Spleen (tissue), 7 donors: ENCODE results near the gene PIM2.

Experiments
- POLR2A ChIP-seq, 3 donors: fragments of 450-650 bp; IDR thresholded peaks; one replicate each; pipeline ENCODE4 v1.5.1; 2017; ENCODE audit warnings: antibody characterized with exemption in 3 of 3, mild to moderate bottlenecking in 1 of 3
- POLR2AphosphoS5 ChIP-seq, 3 donors: sonication (generic); formaldehyde crosslinking; IDR thresholded peaks; one replicate each; pipeline ENCODE4 v1.5.1; 2017; ENCODE audit warnings: antibody characterized with exemption in 3 of 3
- TF ChIP-seq, protein P1 (sequence below), 11 experiments: fragments of 200-600 bp in 7 of 11; fragments of 450-650 bp in 4 of 11; sonication (generic) in 4 of 11; IDR thresholded peaks in 8 of 11; conservative IDR thresholded peaks in 3 of 11; 1 replicate in 7 of 11; 2 replicates in 4 of 11; pipeline versions ENCODE4 v1.4.0 to v1.8.0; 2016 to 2021; ENCODE audit warnings: antibody characterized with exemption in 11 of 11, inconsistent platforms in 4 of 11, mild to moderate bottlenecking in 1 of 11
- donor health status: DM: no; HTN: no; CAD: no; lungs with moderate emphysema.
- donor health status: DM: no; HTN: no; CAD: no.
- donor health status: DM: no; HTN: no; CAD: no.

DNA sequence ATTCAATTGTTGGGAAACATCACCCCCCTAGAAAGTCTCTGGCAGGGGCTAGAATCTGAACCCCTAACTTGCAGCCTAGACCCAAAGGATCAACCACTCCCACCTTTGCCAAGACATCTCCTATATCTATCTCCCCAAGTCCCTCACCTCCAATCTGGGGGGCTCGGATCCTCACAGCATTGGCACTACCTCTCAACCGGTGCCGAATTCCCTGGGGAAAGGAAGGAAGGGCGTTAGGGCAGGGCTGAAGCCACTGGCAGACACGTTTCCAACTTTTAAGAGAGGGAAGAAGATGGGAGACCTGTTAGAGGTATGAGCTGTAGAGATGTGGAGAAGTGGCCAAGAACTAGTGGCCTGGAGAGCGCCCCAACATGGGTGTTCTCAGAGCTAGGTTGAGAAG is 23.9 kb downstream of the PIM2 start:
- TF ChIP-seq, protein P1, sequence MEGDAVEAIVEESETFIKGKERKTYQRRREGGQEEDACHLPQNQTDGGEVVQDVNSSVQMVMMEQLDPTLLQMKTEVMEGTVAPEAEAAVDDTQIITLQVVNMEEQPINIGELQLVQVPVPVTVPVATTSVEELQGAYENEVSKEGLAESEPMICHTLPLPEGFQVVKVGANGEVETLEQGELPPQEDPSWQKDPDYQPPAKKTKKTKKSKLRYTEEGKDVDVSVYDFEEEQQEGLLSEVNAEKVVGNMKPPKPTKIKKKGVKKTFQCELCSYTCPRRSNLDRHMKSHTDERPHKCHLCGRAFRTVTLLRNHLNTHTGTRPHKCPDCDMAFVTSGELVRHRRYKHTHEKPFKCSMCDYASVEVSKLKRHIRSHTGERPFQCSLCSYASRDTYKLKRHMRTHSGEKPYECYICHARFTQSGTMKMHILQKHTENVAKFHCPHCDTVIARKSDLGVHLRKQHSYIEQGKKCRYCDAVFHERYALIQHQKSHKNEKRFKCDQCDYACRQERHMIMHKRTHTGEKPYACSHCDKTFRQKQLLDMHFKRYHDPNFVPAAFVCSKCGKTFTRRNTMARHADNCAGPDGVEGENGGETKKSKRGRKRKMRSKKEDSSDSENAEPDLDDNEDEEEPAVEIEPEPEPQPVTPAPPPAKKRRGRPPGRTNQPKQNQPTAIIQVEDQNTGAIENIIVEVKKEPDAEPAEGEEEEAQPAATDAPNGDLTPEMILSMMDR (IDR thresholded peaks at IDR 0.05 in 8 of 11, conservative IDR thresholded peaks at IDR 0.05 in 3 of 11) = no peak
- no peak for TF ChIP-seq POLR2A (IDR thresholded peaks at IDR 0.05)
- TF ChIP-seq POLR2AphosphoS5 (IDR thresholded peaks at IDR 0.05) = no peak
